ENCODE results near the gene GRAMD1B.

The GRAMD1B gene

DNA sequence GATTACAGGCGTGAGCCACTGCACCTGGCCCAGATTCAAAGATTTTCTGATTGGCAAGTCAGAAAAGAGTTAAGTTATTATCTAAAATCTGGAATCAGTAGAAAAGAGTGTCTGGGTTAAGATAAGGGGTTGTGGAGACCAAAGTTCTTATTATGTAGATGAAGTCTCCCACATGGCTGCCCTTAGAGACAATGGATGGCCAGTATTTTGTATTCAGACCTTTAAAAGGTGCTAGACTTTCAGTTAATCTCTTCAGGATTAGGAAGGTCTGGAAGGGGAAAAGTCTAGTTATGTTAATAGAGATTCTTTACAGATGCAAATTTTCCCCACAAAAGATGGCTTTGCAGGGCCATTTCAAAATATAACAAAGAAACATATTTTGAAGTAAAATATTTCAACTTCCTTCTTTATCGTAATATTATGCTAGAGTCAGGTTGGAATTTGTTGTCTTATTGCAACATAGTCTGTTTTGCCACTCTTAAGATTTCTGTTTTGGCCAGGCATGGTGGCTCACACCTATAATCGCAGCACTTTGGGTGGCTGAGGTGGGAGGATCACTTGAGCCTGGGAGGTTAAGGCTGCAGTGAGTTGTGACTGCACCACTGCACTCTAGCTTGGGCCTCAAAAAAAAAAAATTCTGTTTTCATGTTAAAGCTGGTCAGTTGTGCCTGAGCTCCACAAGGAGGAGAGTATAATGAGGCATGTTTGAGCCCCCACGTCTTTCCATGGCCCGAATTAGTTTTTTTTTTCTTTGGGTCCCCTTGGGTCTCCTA is 14.0 kb downstream of the GRAMD1B start:
- Histone ChIP-seq H2BK15ac (ENCODE audit: low read length) (no peak overlapping the region), H3K79me1 (ENCODE audit: low read depth, low read length) (no peaks in the 10 kb centered on the region), H2BK120ac (ENCODE audit: low read depth, low read length) (no peak overlapping the region), H2BK12ac (ENCODE audit: low read length) (no peak overlapping the region), H4K8ac (ENCODE audit: low read depth, low read length) (no peak overlapping the region), H2AK5ac (ENCODE audit: low read depth, low read length) (no peak overlapping the region), H3K9ac (ENCODE audit: low read depth, low read length, poor library complexity) (no peak overlapping the region), H3K9me3 (replicated peaks in 1 of 2; ENCODE audit: control insufficient read depth in 2 of 2, insufficient read depth in 1 of 2, low read depth in 1 of 2, low read length in 2 of 2) (no peaks in the 10 kb centered on the region), H4K91ac (ENCODE audit: low read depth, low read length, poor library complexity) (no peak overlapping the region), H2BK5ac (ENCODE audit: low read length) (no peak overlapping the region), H3K18ac (ENCODE audit: low read length) (no peak overlapping the region), H3K4me1 (ENCODE audit: control insufficient read depth in 2 of 2, insufficient read depth in 1 of 2, low read depth in 1 of 2, low read length in 2 of 2) (peaks cover 0 to 1% of the 10 kb centered on the region in 2 donors), H3K27me3 (ENCODE audit: control insufficient read depth in 3 of 3, insufficient read depth in 3 of 3, low read depth in 1 of 3, low read length in 3 of 3) (no peaks in the 10 kb centered on the region), H2AFZ (ENCODE audit: low read length) (no peak overlapping the region), H3K23ac (ENCODE audit: low read depth, low read length, poor library complexity) (no peak overlapping the region), H3K36me3 (replicated peaks in 1 of 2; ENCODE audit: control insufficient read depth in 2 of 2, insufficient read depth in 2 of 2, low read length in 2 of 2) (no peaks in the 10 kb centered on the region), H3K4ac (ENCODE audit: low read length) (no peak overlapping the region), H3K27ac (replicated peaks; ENCODE audit: low read length) (no peak overlapping the region), H3K14ac (ENCODE audit: low read length) (no peak overlapping the region), H3K4me2 (ENCODE audit: insufficient read depth, low read length, poor library complexity, severe bottlenecking) (no peak overlapping the region), H3K4me3 (ENCODE audit: low read length in 2 of 2) (no peak overlapping the region)
- DNase-seq (ENCODE audit: low spot score), result no peak
- no CpG with 5 or more reads among the region's 5 CpGs for WGBS, 2 donors (ENCODE audit: extremely low coverage in 2 of 2, insufficient read length in 2 of 2, insufficient replicate concordance in 1 of 2)

DNA sequence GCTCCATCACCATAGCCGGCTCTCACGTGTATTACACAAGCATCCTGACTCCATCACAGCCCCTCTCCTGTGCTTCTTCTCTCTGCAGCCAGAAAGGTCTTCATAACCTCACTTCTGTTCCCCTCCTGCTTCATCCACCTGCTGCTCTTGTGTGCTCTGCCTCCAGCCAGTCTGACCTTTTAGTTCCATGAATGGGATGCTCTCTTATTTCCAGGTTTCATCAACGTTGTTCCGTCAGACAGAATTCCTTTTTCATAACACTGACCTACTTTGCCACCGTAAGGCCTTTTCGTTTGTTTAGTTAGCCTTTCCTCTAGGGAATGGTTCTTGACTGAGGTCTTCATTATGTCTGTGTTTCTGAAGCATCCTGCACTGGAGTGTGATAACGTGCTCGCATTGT is 18.8 kb downstream of the GRAMD1B start:
- H3K4me3 ChIP-seq (ENCODE audit: low read length in 2 of 2), result no peak overlapping the region
- H2AK5ac ChIP-seq (ENCODE audit: low read depth, low read length), result no peak overlapping the region
- H4K8ac ChIP-seq (ENCODE audit: low read depth, low read length), result no peak overlapping the region
- H2BK15ac ChIP-seq (ENCODE audit: low read length), result no peak overlapping the region
- no peak overlapping the region for H2BK5ac ChIP-seq (ENCODE audit: low read length)
- no peak overlapping the region for H2AFZ ChIP-seq (ENCODE audit: low read length)
- H3K4me1 ChIP-seq (ENCODE audit: control insufficient read depth in 2 of 2, insufficient read depth in 1 of 2, low read depth in 1 of 2, low read length in 2 of 2), result peaks cover 0 to 3% of the 10 kb centered on the region in 2 donors
- H3K9me3 ChIP-seq (replicated peaks in 1 of 2; ENCODE audit: control insufficient read depth in 2 of 2, insufficient read depth in 1 of 2, low read depth in 1 of 2, low read length in 2 of 2), result no peaks in the 10 kb centered on the region
- no CpG with 5 or more reads among the region's 8 CpGs for WGBS, 2 donors (ENCODE audit: extremely low coverage in 2 of 2, insufficient read length in 2 of 2, insufficient replicate concordance in 1 of 2)
- H3K4me2 ChIP-seq (ENCODE audit: insufficient read depth, low read length, poor library complexity, severe bottlenecking), result no peak overlapping the region
- no peak overlapping the region for H2BK12ac ChIP-seq (ENCODE audit: low read length)
- no peak overlapping the region for H3K27ac ChIP-seq (replicated peaks; ENCODE audit: low read length)
- H3K9ac ChIP-seq (ENCODE audit: low read depth, low read length, poor library complexity), result no peak overlapping the region
- H3K27me3 ChIP-seq (ENCODE audit: control insufficient read depth in 3 of 3, insufficient read depth in 3 of 3, low read depth in 1 of 3, low read length in 3 of 3), result no peaks in the 10 kb centered on the region
- H3K14ac ChIP-seq (ENCODE audit: low read length), result no peak overlapping the region
- H3K23ac ChIP-seq (ENCODE audit: low read depth, low read length, poor library complexity), result no peak overlapping the region
- H2BK120ac ChIP-seq (ENCODE audit: low read depth, low read length), result no peak overlapping the region
- no peak overlapping the region for H3K18ac ChIP-seq (ENCODE audit: low read length)
- no peak for DNase-seq (ENCODE audit: low spot score)
- H3K79me1 ChIP-seq (ENCODE audit: low read depth, low read length), result no peaks in the 10 kb centered on the region
- H4K91ac ChIP-seq (ENCODE audit: low read depth, low read length, poor library complexity), result no peak overlapping the region
- H3K36me3 ChIP-seq (replicated peaks in 1 of 2; ENCODE audit: control insufficient read depth in 2 of 2, insufficient read depth in 2 of 2, low read length in 2 of 2), result no peaks in the 10 kb centered on the region
- no peak overlapping the region for H3K4ac ChIP-seq (ENCODE audit: low read length)

DNA sequence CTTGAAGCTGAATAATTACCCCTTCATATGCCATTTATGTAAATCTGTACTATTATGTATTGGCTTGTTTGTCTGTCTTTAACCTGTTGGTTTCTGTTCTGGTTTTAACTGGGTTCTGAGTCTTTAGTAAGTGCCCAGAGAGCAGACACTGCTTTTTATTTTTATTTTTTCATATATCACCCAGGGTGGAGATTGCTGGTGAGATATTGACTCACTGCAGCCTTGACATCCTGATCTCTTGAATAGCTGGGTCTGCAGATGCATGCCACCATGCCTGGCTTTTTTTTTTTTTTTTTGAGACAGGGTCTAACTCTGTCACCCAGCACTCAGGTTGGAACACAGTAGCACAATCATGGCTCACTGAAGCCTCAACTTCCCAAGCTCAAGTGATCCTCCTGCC is 19.4 kb downstream of the GRAMD1B start:
- Histone ChIP-seq H3K4me1 (ENCODE audit: control insufficient read depth in 2 of 2, insufficient read depth in 1 of 2, low read depth in 1 of 2, low read length in 2 of 2) (peaks cover 0 to 3% of the 10 kb centered on the region in 2 donors), H2BK120ac (ENCODE audit: low read depth, low read length) (no peak overlapping the region), H3K18ac (ENCODE audit: low read length) (no peak overlapping the region), H4K8ac (ENCODE audit: low read depth, low read length) (no peak overlapping the region), H3K4me3 (ENCODE audit: low read length in 2 of 2) (no peak overlapping the region), H2AK5ac (ENCODE audit: low read depth, low read length) (no peak overlapping the region), H3K36me3 (replicated peaks in 1 of 2; ENCODE audit: control insufficient read depth in 2 of 2, insufficient read depth in 2 of 2, low read length in 2 of 2) (no peaks in the 10 kb centered on the region), H3K23ac (ENCODE audit: low read depth, low read length, poor library complexity) (no peak overlapping the region), H2BK5ac (ENCODE audit: low read length) (no peak overlapping the region), H3K79me1 (ENCODE audit: low read depth, low read length) (no peaks in the 10 kb centered on the region), H3K27ac (replicated peaks; ENCODE audit: low read length) (no peak overlapping the region), H3K14ac (ENCODE audit: low read length) (no peak overlapping the region), H4K91ac (ENCODE audit: low read depth, low read length, poor library complexity) (no peak overlapping the region), H2AFZ (ENCODE audit: low read length) (no peak overlapping the region), H3K9ac (ENCODE audit: low read depth, low read length, poor library complexity) (no peak overlapping the region), H2BK15ac (ENCODE audit: low read length) (no peak overlapping the region), H3K27me3 (ENCODE audit: control insufficient read depth in 3 of 3, insufficient read depth in 3 of 3, low read depth in 1 of 3, low read length in 3 of 3) (no peaks in the 10 kb centered on the region), H3K4me2 (ENCODE audit: insufficient read depth, low read length, poor library complexity, severe bottlenecking) (no peak overlapping the region), H3K9me3 (replicated peaks in 1 of 2; ENCODE audit: control insufficient read depth in 2 of 2, insufficient read depth in 1 of 2, low read depth in 1 of 2, low read length in 2 of 2) (no peaks in the 10 kb centered on the region), H2BK12ac (ENCODE audit: low read length) (no peak overlapping the region), H3K4ac (ENCODE audit: low read length) (no peak overlapping the region)
- no peak for DNase-seq (ENCODE audit: low spot score)

DNA sequence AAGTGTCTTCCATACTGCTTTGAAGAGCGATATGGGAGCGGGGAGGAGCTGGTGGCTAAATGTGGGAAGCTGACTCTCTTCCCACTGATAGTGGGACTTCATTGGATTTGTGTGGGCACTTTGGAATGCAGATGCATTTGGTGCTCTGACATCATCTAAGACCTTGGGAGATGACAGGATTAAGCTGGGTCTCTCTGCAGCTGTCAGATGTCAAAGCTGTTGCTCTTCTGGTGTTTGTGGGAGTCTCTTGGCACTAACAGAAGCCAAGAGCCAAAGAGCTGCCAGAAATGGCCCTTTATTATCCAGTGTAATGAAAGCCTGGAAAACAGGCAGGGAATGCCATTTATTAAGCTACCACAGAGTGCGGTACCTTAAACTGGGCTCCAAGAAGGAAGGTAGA is 20.6 kb downstream of the GRAMD1B start:
- Histone ChIP-seq H4K8ac (ENCODE audit: low read depth, low read length) (no peak overlapping the region), H3K4me1 (ENCODE audit: control insufficient read depth in 2 of 2, insufficient read depth in 1 of 2, low read depth in 1 of 2, low read length in 2 of 2) (peaks cover 0 to 3% of the 10 kb centered on the region in 2 donors), H3K4me3 (ENCODE audit: low read length in 2 of 2) (no peak overlapping the region), H3K9me3 (replicated peaks in 1 of 2; ENCODE audit: control insufficient read depth in 2 of 2, insufficient read depth in 1 of 2, low read depth in 1 of 2, low read length in 2 of 2) (no peaks in the 10 kb centered on the region), H2BK120ac (ENCODE audit: low read depth, low read length) (no peak overlapping the region), H3K79me1 (ENCODE audit: low read depth, low read length) (no peaks in the 10 kb centered on the region), H3K4ac (ENCODE audit: low read length) (no peak overlapping the region), H2BK12ac (ENCODE audit: low read length) (no peak overlapping the region), H3K27ac (replicated peaks; ENCODE audit: low read length) (no peak overlapping the region), H3K23ac (ENCODE audit: low read depth, low read length, poor library complexity) (no peak overlapping the region), H2AK5ac (ENCODE audit: low read depth, low read length) (no peak overlapping the region), H4K91ac (ENCODE audit: low read depth, low read length, poor library complexity) (no peak overlapping the region), H3K36me3 (replicated peaks in 1 of 2; ENCODE audit: control insufficient read depth in 2 of 2, insufficient read depth in 2 of 2, low read length in 2 of 2) (no peaks in the 10 kb centered on the region), H3K9ac (ENCODE audit: low read depth, low read length, poor library complexity) (no peak overlapping the region), H3K18ac (ENCODE audit: low read length) (no peak overlapping the region), H2BK5ac (ENCODE audit: low read length) (no peak overlapping the region), H3K27me3 (ENCODE audit: control insufficient read depth in 3 of 3, insufficient read depth in 3 of 3, low read depth in 1 of 3, low read length in 3 of 3) (peaks cover 0 to 2% (median 0%) of the 10 kb centered on the region in 3 experiments), H3K4me2 (ENCODE audit: insufficient read depth, low read length, poor library complexity, severe bottlenecking) (no peak overlapping the region), H2AFZ (ENCODE audit: low read length) (no peak overlapping the region), H2BK15ac (ENCODE audit: low read length) (no peak overlapping the region), H3K14ac (ENCODE audit: low read length) (no peak overlapping the region)
- no peak for DNase-seq (ENCODE audit: low spot score)
- WGBS, 2 donors (ENCODE audit: extremely low coverage in 2 of 2, insufficient read length in 2 of 2, insufficient replicate concordance in 1 of 2), result no CpG with 5 or more reads among the region's 3 CpGs
